GM19397 (cell line): Measurements from ENCODE around the gene DOK3.
A peak's percentile ranks its signal among the peaks of the same experiment; 100 is the strongest.
"Not testable (repeated sequence)": the region's sequence is repeated elsewhere in the genome, so short reads cannot be mapped to it uniquely, and the experiment has no call there.

Experiments
- ATAC-seq: cut with Tn5 transposase; IDR thresholded peaks from one replicate; pipeline ENCODE4 v1.9.1; 2021; ENCODE audit warnings: mild to moderate bottlenecking, moderate library complexity; ENCODE audit not compliant: unreplicated experiment

Gene DOK3

DNA sequence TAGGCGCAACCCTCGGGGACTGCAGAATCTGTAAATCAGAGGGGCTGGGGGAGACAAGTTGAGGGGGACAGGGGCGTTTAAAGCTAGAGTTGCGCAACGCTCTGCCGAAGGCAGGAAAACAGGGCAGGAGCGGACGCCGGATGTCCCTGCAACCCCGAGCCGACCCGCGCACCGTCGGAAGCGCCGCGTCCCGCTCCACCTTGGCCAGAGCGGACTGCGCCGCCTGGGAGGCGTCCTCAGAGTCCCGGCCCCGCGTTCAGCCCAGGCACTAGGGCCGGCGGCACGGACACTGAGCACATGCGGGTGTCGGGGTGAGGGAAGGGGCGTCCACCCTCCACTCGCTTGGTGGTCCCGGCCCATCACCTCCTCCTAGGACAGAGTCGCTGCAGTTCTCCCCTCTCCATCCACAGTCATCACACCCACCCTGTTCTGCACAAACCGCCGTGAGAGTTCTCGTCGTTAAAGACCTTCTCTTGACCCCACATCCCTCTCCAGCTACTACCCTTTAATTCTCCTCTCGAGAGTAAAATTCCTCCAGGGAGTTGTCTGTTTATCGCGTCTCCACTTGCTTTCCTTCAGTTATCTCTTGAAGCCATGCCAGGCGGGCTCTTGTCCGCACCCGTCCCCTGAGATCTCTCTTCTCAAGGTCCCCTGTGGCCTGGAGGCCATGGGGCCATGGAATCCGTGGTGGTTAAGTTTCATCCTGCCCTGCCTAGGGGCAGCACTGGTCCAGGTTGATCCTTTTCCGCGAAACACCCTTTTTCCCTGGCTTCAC lies 11.4 kb downstream of the DOK3 start:
- no peak for ATAC-seq

DNA sequence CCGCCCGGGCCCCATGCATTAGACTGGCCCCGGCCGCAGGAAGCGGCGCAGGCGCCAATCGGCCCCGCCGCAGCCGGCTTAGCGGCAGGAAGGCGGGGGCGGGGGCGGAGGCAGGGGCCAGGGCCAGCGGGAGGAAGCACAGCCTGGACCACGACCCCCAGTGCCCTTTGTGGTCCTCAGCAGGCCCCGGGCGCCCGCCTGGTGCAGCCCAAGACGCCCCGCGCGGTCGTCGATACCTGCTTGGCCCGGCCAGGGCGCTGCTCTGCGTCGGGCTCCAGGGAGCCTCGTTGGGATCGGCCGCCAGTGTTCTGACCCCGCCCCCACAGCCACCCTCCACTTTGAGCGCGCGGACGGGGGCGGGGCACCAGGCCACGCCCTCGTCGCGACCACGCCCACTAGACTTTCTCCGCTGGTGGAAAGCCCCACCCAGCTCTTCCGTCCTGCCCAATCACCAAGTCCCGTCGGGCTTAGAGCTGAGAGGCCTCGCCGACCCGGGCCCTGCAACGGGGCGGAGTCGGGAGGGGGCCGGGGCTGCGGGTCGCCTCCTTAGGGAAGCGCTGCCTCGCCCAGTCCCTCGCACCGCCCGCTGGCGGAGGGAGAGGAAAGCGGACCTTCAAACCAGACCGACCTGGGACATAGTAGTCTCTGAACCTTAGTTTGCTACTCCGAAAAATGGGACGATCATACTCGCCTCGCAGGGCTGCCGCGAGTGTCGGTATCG lies 12.2 kb downstream of the DOK3 start, which contains the start of gene PDLIM7:
Gene PDLIM7 (minus strand): TSS at position 313 of the 721 bp plus-strand sequence. CDS start 1,092 bp downstream, outside the sequence.
- peak; percentile 81 for ATAC-seq

- no peak for ATAC-seq
Measured at GRCh38 chr5:177496727-177497291, 12.8 kb downstream of the DOK3 start.

- no peak for ATAC-seq
Measured at GRCh38 chr5:177496070-177496726, 13.4 kb downstream of the DOK3 start.

- ATAC-seq: no peak
Measured at GRCh38 chr5:177495243-177496060, 14.2 kb downstream of the DOK3 start.

- no peak for ATAC-seq
Measured at GRCh38 chr5:177494346-177495195, 15.1 kb downstream of the DOK3 start.

DNA sequence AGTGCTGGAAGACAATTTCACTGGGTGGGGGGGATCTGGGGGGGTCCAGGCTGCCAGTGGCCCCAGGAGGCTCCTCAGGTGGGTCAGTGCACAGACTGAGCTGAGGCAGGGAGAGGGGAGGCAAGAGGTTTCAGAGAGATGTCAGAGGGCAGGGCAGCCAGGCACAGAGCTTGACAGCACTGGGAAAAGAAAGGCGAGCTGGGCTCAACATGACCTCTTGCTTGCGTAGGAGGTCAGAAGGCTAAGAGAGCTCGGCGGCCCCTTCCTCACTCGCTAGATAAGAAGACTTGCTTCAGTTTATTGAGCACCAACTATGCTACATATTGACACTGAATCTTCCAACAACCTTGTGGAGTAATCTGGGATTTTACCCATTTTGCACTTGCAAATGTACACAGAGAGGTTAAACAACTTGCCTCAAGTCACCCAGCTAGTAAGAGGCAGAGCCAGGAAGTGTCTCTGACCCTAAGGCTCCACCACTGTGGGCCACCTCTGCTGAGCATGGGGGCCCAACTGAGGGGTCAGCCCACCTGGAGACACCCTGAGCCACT lies 15.8 kb downstream of the DOK3 start:
- ATAC-seq: no peak

DNA sequence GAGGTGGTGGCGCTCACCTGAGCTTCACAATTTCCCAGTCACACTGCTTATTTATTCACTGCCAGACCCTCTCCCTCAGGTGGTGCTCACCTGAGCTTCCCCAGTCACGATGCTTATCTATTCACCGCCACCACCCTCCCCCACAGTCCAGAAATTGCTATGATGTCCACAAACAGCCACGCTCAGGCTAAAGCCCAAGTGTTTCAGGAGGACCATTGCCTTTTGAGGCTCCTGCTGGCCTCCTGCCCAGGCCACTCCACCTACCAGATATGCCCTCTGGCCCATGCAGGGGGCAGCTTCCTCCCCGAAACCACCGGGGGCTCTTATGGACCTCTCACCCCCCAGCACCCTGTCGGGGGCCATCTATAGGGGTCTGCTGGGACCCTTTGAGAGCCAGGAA lies 16.8 kb downstream of the DOK3 start:
- ATAC-seq: no peak

GRCh38 chr5:177491983-177492746 lies 17.5 kb downstream of the DOK3 start:
- ATAC-seq: no peak

GRCh38 chr5:177491429-177491945 lies 18.1 kb downstream of the DOK3 start:
- ATAC-seq: no peak

GRCh38 chr5:177490992-177491391 lies 18.6 kb downstream of the DOK3 start:
- ATAC-seq: no peak

DNA sequence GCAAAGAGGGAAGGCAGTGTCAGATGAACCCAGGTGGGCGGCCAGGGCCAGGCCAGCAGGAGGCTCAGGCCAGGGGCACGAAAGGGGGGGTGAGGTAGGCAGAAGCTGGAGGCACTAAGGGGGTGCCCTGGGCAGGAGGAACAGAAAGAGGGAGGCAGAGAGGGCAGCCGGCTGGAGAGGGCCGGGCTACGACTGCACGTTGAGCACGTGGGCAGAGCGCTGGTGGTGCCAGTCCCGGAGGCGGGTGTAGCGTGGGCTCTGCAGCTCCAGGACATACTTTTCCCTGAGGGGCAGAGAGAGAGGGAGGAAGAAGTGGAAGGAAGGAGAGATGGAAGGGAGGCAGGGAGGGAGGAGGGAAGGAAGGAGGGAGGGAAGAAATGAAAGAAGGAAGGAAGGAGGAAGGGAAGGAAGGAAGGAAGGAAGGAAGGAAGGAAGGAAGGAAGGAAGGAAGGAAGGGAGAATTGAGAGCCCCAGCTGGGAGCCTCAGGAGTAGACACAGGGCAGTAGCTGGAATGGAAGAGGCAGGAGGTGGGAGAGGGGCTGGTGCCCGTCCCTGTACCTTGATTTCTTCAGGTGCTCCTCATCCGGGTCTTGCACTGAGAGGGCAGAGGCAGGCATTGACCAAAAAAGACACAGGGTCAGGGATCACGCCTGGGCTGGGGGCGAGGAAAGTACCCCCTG lies 19.2 kb downstream of the DOK3 start:
- ATAC-seq: no peak

DNA sequence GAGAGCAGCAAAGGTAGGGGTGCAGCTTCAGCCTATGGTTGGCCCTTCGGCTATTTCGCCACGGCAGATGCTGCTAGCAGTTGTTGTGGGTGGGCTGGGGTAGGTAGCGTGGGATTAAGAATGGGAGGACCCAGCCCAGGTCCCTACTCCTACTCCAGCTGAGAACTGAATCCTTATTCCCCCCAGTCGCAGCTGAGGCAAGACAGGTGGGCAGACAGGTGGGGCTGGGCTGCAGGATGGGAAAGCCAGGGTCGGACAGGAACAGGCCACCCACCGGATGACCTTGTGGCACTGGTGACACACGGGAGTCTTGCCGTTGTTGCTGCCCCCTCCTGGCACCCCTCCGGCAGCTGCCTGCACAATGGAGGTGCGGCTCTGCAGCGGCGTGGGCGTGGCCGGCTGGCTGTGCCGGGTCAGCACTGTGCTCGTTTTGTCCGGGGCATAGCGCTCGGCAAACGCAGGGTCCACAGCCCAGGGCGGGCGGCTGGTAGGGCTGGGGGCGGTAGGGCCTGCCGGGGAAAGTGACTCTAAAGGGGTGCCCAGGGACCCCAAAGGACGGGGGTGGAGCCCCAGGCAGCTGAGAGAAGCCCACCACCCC lies 20.4 kb downstream of the DOK3 start:
- no peak for ATAC-seq

GRCh38 chr5:177487975-177488374 lies 21.7 kb downstream of the DOK3 start:
- no peak for ATAC-seq

GRCh38 chr5:177487144-177487543 lies 22.5 kb downstream of the DOK3 start:
- ATAC-seq: no peak

DNA sequence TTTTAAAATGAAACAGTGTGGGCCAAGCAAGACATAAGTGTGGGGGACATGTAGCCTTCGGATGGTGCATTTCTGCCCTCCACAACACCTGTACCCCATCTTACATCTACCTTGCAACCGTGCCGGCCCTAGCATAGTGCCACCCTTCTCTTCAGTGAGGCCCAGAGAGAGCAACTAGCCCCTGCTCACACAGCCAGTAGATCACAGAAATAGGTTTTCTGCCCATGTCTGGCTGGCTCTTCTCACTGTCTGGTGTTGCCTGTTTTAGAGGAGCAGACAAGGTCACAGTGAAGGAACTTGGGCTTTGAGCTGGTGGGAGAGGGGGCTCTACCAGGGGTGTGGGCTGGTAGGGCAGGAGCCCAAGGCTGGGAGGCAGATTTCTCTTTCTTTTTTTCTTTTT lies 23.4 kb downstream of the DOK3 start:
- ATAC-seq: no peak

GRCh38 chr5:177485753-177486152 lies 23.9 kb downstream of the DOK3 start:
- not testable (repeated sequence) for ATAC-seq
